HG02759 (cell line): ENCODE results near the gene PHACTR3.

Source experiments
- ATAC-seq: cut with Tn5 transposase; IDR thresholded peaks from one replicate; pipeline ENCODE4 v1.9.1; 2021; ENCODE audit warnings: mild to moderate bottlenecking, moderate library complexity; ENCODE audit not compliant: unreplicated experiment

Gene PHACTR3

GRCh38 chr20:59785986-59786795 is 181.9 kb downstream of the PHACTR3 start:
- no peak for ATAC-seq

GRCh38 chr20:59786801-59787537 is 182.6 kb downstream of the PHACTR3 start:
- no peak for ATAC-seq

- ATAC-seq = no peak
These were observed 183.2 kb downstream of the PHACTR3 start for GRCh38 chr20:59787538-59787890.

- ATAC-seq = no peak
These were observed 183.9 kb downstream of the PHACTR3 start for GRCh38 chr20:59788196-59788735.

GRCh38 chr20:59788811-59789397 is 184.6 kb downstream of the PHACTR3 start:
- ATAC-seq = no peak

GRCh38 chr20:59789686-59790085 is 185.3 kb downstream of the PHACTR3 start:
- no peak for ATAC-seq

- ATAC-seq = no peak
These were observed 186.0 kb downstream of the PHACTR3 start for GRCh38 chr20:59790346-59790745.

- no peak for ATAC-seq
These were observed 188.0 kb downstream of the PHACTR3 start for GRCh38 chr20:59792300-59792699.

- ATAC-seq = no peak
These were observed 190.2 kb downstream of the PHACTR3 start for GRCh38 chr20:59794555-59794954.

GRCh38 chr20:59800309-59800708 is 196.0 kb downstream of the PHACTR3 start:
- ATAC-seq = no peak

GRCh38 chr20:59802018-59802417 is 197.7 kb downstream of the PHACTR3 start:
- ATAC-seq = no peak

GRCh38 chr20:59802471-59803221 is 198.3 kb downstream of the PHACTR3 start:
- no peak for ATAC-seq

- no peak for ATAC-seq
These were observed 200.0 kb downstream of the PHACTR3 start for GRCh38 chr20:59804347-59804746.

GRCh38 chr20:59804871-59805665 is 200.7 kb downstream of the PHACTR3 start:
- no peak for ATAC-seq

- ATAC-seq = no peak
These were observed 201.6 kb downstream of the PHACTR3 start for GRCh38 chr20:59805786-59806577.

GRCh38 chr20:59806578-59806975 is 202.2 kb downstream of the PHACTR3 start:
- ATAC-seq = no peak

GRCh38 chr20:59807909-59808728 is 203.8 kb downstream of the PHACTR3 start:
- no peak for ATAC-seq

- ATAC-seq = no peak
These were observed 204.5 kb downstream of the PHACTR3 start for GRCh38 chr20:59808729-59809381.
